ENCODE results near the gene SIRPA.
A peak's percentile ranks its signal among the peaks of the same experiment; 100 is the strongest.

The SIRPA gene

DNA sequence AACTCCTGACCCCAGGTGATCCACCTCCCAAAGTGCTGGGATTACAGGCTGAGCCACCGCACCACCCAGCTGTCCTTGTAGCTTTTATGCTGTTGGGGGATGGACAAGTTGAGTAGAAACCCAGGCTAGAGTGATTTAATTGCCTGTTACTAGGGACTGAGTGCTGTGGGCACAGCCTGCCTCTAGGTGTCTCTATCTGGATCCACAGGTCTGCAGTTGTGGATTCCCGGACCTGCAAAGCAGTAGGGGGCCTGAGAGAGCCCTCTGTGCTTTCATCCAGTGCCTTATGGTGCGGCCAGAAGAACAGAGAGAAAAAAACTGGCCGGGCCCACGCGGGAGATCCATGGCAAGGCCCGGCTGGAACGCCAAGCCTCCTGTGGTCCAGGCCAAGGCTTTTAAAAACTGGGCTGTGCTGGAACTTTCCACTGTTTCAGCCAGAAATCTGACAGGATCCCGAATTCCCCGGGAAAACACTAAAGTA, 5.2 kb downstream of the SIRPA start:
- peak; percentile 63 for DNase-seq (ENCODE audit: low spot score)
- TF ChIP-seq CTCF (IDR thresholded peaks at IDR 0.05; ENCODE audit: extremely low read depth, insufficient read depth, missing control alignments) = peak; percentile 54
- in situ Hi-C loops (cut with MboI; ENCODE audit: low pct_unique_long_range_greater_than_20kb, low sequenced_read_pairs, unreplicated experiment) = no loop called here

DNA sequence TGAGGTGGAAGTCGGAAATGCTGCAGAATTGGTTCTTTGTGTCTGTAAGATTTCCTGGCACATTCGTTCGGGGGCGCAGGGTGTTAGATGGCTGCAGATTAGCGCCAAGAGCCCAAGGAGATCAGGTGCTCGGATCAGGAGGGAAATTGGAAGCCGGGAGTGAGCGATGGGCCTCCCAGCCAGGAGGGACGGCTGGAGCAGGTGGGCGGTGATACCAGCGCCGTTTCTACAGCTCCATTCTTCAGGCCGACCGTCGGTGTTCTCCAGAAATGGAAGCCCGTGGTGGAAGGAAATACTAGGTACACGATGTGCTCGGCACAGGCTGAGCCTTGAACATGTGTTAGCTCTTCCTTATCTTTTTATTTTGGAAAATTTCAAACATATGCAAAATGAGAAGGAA, 6.5 kb downstream of the SIRPA start:
- DNase-seq (ENCODE audit: low spot score) = no peak
- in situ Hi-C loops (cut with MboI; ENCODE audit: low pct_unique_long_range_greater_than_20kb, low sequenced_read_pairs, unreplicated experiment) = no loop called here
- TF ChIP-seq CTCF (IDR thresholded peaks at IDR 0.05; ENCODE audit: extremely low read depth, insufficient read depth, missing control alignments) = no peak

- TF ChIP-seq CTCF (IDR thresholded peaks at IDR 0.05; ENCODE audit: extremely low read depth, insufficient read depth, missing control alignments) = no peak
- in situ Hi-C loops (cut with MboI; ENCODE audit: low pct_unique_long_range_greater_than_20kb, low sequenced_read_pairs, unreplicated experiment) = no loop called here
- no peak for DNase-seq (ENCODE audit: low spot score)
These were observed 7.0 kb downstream of the SIRPA start for GRCh38 chr20:1902188-1902587.

DNA sequence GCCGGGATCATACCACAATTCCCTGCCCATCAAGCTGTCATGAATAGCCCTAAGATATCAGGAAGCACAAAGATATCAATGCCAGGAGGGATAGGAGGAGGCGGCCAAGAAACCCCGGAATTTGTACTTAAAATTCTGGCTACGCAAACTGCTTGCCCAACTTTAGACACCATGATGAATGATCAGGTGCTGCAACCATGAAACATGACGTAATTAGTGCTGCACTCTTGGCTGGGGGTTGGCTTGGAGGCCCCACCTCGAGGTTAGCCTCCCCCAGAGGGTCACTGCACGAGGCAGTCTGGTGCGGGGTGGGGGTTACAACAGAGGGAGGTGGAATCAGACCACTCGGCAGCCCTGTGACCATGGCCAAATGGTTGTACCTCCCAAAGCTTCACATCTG, 8.9 kb downstream of the SIRPA start:
- in situ Hi-C loops (cut with MboI; ENCODE audit: low pct_unique_long_range_greater_than_20kb, low sequenced_read_pairs, unreplicated experiment) = no loop called here
- no peak for TF ChIP-seq CTCF (IDR thresholded peaks at IDR 0.05; ENCODE audit: extremely low read depth, insufficient read depth, missing control alignments)
- DNase-seq (ENCODE audit: low spot score) = no peak

DNA sequence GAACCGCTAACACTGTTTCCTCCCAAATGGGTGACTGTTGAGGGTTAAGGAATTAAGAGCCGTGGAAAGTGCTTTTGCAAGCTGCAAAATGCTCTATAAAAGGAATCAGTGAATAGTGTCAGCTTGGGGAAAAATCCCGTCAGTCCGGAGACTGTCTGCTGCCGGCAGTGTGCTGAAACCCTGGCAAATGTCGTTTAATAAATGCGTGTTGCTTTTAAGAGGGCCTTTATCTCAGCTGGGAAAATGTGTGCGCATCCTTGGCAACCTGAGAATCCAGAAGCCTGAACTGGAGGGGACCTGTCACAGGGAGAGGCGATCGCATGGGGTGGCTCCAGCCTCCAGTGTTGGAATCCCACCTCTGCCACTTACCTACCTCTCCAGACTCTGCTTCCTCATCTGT, 9.8 kb downstream of the SIRPA start:
- in situ Hi-C loops (cut with MboI; ENCODE audit: low pct_unique_long_range_greater_than_20kb, low sequenced_read_pairs, unreplicated experiment) = no loop called here
- no peak for TF ChIP-seq CTCF (IDR thresholded peaks at IDR 0.05; ENCODE audit: extremely low read depth, insufficient read depth, missing control alignments)
- no peak for DNase-seq (ENCODE audit: low spot score)

DNA sequence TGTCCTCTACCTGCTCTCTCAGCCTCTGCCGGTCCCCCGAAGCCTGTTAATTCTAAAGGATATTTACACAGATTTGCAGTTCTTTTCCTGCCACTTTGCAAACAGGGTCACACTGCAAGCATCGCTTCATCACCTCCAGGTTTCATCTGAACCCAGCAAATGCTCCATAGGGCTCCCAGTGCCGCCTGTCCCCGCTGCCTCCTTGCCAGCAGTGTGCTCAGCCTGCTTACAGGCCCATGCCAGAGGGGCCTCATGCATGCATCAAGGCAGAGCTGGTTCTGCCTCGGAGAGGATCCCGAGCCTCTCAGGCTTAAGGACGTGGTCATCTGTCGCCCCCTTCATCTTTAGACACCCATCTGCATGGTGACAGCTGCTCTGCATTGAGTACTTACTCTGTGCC, 10.5 kb downstream of the SIRPA start:
- DNase-seq (ENCODE audit: low spot score) = no peak
- in situ Hi-C loops (cut with MboI; ENCODE audit: low pct_unique_long_range_greater_than_20kb, low sequenced_read_pairs, unreplicated experiment) = no loop called here
- TF ChIP-seq CTCF (IDR thresholded peaks at IDR 0.05; ENCODE audit: extremely low read depth, insufficient read depth, missing control alignments) = no peak

Data from GM13977 (cell line).